Measurements from ENCODE around the gene CR1.

- TF ChIP-seq POLR2A (IDR thresholded peaks at IDR 0.05; ENCODE audit: borderline replicate concordance, extremely low read depth, insufficient read depth, insufficient read length) = no peak
- TF ChIP-seq, protein P1, sequence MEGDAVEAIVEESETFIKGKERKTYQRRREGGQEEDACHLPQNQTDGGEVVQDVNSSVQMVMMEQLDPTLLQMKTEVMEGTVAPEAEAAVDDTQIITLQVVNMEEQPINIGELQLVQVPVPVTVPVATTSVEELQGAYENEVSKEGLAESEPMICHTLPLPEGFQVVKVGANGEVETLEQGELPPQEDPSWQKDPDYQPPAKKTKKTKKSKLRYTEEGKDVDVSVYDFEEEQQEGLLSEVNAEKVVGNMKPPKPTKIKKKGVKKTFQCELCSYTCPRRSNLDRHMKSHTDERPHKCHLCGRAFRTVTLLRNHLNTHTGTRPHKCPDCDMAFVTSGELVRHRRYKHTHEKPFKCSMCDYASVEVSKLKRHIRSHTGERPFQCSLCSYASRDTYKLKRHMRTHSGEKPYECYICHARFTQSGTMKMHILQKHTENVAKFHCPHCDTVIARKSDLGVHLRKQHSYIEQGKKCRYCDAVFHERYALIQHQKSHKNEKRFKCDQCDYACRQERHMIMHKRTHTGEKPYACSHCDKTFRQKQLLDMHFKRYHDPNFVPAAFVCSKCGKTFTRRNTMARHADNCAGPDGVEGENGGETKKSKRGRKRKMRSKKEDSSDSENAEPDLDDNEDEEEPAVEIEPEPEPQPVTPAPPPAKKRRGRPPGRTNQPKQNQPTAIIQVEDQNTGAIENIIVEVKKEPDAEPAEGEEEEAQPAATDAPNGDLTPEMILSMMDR (IDR thresholded peaks at IDR 0.05 in 2 of 3, conservative IDR thresholded peaks at IDR 0.05 in 1 of 3; ENCODE audit: borderline replicate concordance in 1 of 3, insufficient read depth in 1 of 3, low read depth in 2 of 3, low read length in 2 of 3) = no peak
Measured at GRCh38 chr1:207495801-207496792, at the start of gene CR1.

Data from HCT116 (cell line).